NCI-H2107 (cell line): ENCODE measurements around the gene TSNAXIP1.

ENCODE experiments used
- DNase-seq: peaks from one replicate; lab custom pipeline; 2025; lab: John Stamatoyannopoulos, UW

The TSNAXIP1 gene, protein sequence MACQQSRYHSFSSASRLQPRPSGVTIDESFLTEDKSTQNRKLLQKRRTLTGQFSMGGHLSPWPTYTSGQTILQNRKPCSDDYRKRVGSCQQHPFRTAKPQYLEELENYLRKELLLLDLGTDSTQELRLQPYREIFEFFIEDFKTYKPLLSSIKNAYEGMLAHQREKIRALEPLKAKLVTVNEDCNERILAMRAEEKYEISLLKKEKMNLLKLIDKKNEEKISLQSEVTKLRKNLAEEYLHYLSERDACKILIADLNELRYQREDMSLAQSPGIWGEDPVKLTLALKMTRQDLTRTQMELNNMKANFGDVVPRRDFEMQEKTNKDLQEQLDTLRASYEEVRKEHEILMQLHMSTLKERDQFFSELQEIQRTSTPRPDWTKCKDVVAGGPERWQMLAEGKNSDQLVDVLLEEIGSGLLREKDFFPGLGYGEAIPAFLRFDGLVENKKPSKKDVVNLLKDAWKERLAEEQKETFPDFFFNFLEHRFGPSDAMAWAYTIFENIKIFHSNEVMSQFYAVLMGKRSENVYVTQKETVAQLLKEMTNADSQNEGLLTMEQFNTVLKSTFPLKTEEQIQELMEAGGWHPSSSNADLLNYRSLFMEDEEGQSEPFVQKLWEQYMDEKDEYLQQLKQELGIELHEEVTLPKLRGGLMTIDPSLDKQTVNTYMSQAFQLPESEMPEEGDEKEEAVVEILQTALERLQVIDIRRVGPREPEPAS

GRCh38 chr16:67806428-67807147, at the start of gene TSNAXIP1, which contains the start of gene RANBP10:
Gene TSNAXIP1 (plus strand): TSS chr16:67806889. CDS start chr16:67807150, 261 bp downstream.
Gene RANBP10 (minus strand): TSS chr16:67806560. CDS start chr16:67806536, 24 bp downstream.
- peak; percentile 97 for DNase-seq

DNA sequence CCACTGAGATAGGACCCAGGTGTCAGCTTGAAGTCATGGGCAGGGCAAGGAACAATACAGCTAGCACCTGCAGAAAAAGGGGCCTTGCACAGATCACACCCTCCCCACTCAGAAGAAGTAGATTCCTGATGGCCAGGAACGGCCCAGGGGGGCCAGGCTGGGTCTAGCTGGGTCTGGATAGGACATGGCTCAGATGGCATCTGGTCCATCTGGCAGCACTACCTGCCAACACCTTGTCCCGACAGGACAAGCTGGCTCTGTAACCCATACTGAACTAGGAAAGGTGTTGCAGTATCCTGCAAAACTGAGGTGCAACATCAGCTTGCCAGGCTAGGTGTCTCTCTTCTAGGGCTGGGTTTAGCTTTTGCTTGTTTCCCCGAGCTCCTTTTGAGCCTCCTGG, 48.7 kb upstream of the TSNAXIP1 start:
- no peak for DNase-seq

GRCh38 chr16:67758966-67759365, 47.7 kb upstream of the TSNAXIP1 start:
- DNase-seq: no peak

- no peak for DNase-seq
Measured at GRCh38 chr16:67760206-67760955, 46.3 kb upstream of the TSNAXIP1 start.

DNA sequence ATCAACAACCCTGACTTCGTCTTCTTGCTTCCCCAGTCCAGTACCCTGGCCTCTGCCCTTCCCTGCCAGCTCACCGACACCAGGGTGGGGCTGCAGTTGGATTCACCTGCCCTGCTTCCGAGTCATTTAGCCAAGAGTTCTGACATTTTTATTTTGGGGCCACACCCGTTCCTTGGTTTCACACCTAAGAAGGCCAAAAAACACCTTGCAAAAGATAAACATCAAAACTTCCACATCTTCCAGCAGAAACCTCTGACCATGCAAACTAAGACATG, 45.8 kb upstream of the TSNAXIP1 start:
- DNase-seq: no peak

GRCh38 chr16:67761924-67762323, 44.8 kb upstream of the TSNAXIP1 start:
- DNase-seq: no peak

- no peak for DNase-seq
Measured at GRCh38 chr16:67762385-67762784, 44.3 kb upstream of the TSNAXIP1 start.

DNA sequence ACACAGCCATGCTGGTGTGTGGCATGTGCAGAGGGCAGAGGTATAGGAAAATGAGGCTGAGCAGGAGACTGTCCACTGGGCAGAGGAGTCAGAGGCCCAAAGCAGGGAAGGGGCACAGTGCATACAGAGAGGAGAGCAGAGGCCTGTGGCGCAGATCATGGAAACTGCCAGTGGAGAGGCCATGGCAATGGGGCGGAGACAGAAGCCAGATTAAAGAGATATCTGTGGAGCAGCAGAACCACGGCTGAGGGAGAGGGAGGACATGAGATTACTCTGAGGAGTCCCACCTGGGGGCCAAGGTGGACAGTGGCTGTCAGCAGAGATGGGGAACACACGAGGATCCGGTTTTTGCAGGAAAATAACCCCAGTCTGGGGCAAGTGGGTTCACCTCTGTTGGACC, 43.6 kb upstream of the TSNAXIP1 start:
- no peak for DNase-seq

- no peak for DNase-seq
Measured at GRCh38 chr16:67764158-67764667, 42.5 kb upstream of the TSNAXIP1 start.

GRCh38 chr16:67766291-67766690, 40.4 kb upstream of the TSNAXIP1 start:
- DNase-seq: no peak

DNA sequence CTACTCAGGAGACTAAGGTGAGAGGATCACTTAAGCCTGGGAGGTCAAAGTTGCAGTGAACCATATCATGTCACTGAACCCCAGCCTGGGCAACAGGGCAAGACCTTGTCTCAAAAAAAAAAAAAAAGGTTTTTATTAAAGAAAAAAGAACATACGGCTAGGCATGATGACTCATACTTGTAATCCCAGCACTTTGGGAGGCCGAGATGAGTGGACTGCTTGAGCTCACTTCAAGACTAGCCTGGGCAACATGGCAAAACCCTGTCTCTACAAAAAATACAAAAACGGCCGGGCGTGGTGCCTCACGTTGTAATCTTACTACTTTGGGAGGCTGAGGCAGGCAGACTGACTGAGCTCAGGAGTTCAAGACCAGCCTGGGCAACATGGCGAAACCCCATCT, 38.7 kb upstream of the TSNAXIP1 start:
- no peak for DNase-seq

GRCh38 chr16:67770346-67770991, 36.2 kb upstream of the TSNAXIP1 start:
- no peak for DNase-seq

- DNase-seq: no peak
Measured at GRCh38 chr16:67773099-67773498, 33.6 kb upstream of the TSNAXIP1 start.

- no peak for DNase-seq
Measured at GRCh38 chr16:67773569-67774456, 32.9 kb upstream of the TSNAXIP1 start.

GRCh38 chr16:67774457-67774853, 32.2 kb upstream of the TSNAXIP1 start:
- DNase-seq: no peak

DNA sequence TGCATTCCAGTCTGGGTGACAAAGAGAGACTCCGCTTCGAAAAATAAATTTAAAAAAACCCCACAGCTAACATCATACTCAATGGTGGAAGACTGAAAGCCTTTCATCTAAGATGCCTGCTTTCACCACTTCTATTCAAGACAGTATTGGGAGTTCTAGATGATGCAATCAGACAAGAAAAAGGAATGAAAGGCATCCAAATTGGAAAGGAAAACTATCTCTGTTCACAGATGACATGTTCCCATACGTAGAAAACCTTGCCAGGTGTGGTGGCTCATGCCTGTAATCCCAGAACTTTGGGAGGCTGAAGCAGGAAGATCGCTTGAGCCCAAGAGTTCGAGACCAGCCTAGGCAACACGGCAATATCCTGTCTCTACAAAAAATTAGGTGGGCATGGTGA, 31.4 kb upstream of the TSNAXIP1 start:
- no peak for DNase-seq

- DNase-seq: no peak
Measured at GRCh38 chr16:67779256-67780014, 27.3 kb upstream of the TSNAXIP1 start.

GRCh38 chr16:67780847-67781564, 25.7 kb upstream of the TSNAXIP1 start:
- DNase-seq: no peak

GRCh38 chr16:67781565-67781921, 25.1 kb upstream of the TSNAXIP1 start:
- no peak for DNase-seq
